Adrenal gland (tissue), 12 donors: ENCODE measurements around the gene ELP1. TPM values are rescaled to one million over a fixed set of nuclear protein-coding genes. Genes with fewer than 3 reads are reported as not detected.

ENCODE experiments used
- DNase-seq, 7 donors: peaks; one replicate each; pipeline ENCODE4 v3.0.0-alpha.2; 2019 to 2020
- H3K27ac ChIP-seq, 5 donors: fragments of 200-600 bp; sonication (generic) in 4 of 5; 1 replicate in 3 of 5; 2 replicates in 2 of 5; pipeline versions ENCODE4 v1.5.1 to v1.8.0; 2016 to 2020; ENCODE audit warnings: mild to moderate bottlenecking in 1 of 5
- H3K27me3 ChIP-seq: fragments of 200-600 bp; 2 replicates; pipeline ENCODE4 v1.8.0; 2021
- H3K36me3 ChIP-seq, 2 donors: fragments of 200-600 bp; replicated peaks in 1 of 2; 1 replicate in 1 of 2; 2 replicates in 1 of 2; pipeline versions ENCODE4 v1.5.1 to v1.8.0; 2018 to 2022
- H3K4me1 ChIP-seq, 2 donors: fragments of 200-600 bp; replicated peaks in 1 of 2; 1 replicate in 1 of 2; 2 replicates in 1 of 2; pipeline versions ENCODE4 v1.5.1 to v1.8.0; 2018 to 2021
- H3K4me3 ChIP-seq, 4 donors: fragments of 200-600 bp; sonication (generic) in 3 of 4; one replicate each; pipeline ENCODE4 v1.5.1; 2016 to 2018
- H3K9me3 ChIP-seq, 3 donors: fragments of 200-600 bp; sonication (generic) in 1 of 3; replicated peaks in 1 of 3; 1 replicate in 2 of 3; 2 replicates in 1 of 3; pipeline versions ENCODE4 v1.5.1 to v1.8.0; 2016 to 2021
- POLR2A ChIP-seq, 2 donors: fragments of 450-650 bp; IDR thresholded peaks; one replicate each; pipeline ENCODE4 v1.6.1; 2017; ENCODE audit warnings: antibody characterized with exemption in 2 of 2, mild to moderate bottlenecking in 2 of 2, moderate library complexity in 1 of 2
- WGBS, 4 donors: extraction: QIAGEN DNeasy Blood & Tissue Kit in 2 of 4; methylation state at CpG; one replicate each; pipeline versions ENCODE4 v1.1.5 to v1.1.7; 2013 to 2017; 5-methylcytosine and 5-hydroxymethylcytosine counted together
- intact Hi-C, 2 donors: fragments of 100-400 bp; cut with DNase I; formaldehyde crosslinking; loops; one replicate each; pipeline versions ENCODE4 v1.14.1 to v1.15.0; 2022 to 2023
- polyA plus RNA-seq, 3 donors: library from polyadenylated mRNA; stranded (reverse); fragments of 200-250 nt in 2 of 3; fragments of 350-450 nt in 1 of 3; fragmentation: Illumina TruSeq in 1 of 3; extraction: RNeasy Lipid Tissue Mini Kit (QIAGEN cat#74804) in 1 of 3; gene quantifications; one replicate each; pipeline ENCODE4 v1.2.3, GENCODE V29; 2013 to 2014
- total RNA-seq, 9 donors: library from RNA; depleted of rRNA in 4 of 9; stranded (reverse); fragments of >200 nt in 4 of 9; fragments of 120-200 nt in 1 of 9; fragmentation: NEBNext Ultra II Directional in 1 of 9; extraction: Animal tissue kit (Norgen Biotek cat#: 25700) in 1 of 9; gene quantifications; one replicate each; pipeline versions ENCODE4 v1.1.0 to v1.2.4, GENCODE V29; 2013 to 2023
- TF ChIP-seq, protein P1 (sequence below), 6 experiments: fragments of 450-650 bp in 4 of 6; fragments of 200-600 bp in 2 of 6; sonication (generic) in 1 of 6; IDR thresholded peaks; 1 replicate in 5 of 6; 2 replicates in 1 of 6; pipeline versions ENCODE4 v1.5.1 to v1.8.0; 2016 to 2021; ENCODE audit warnings: antibody characterized with exemption in 6 of 6, mild to moderate bottlenecking in 2 of 6, moderate library complexity in 1 of 6
- donor health status: healthy with polysubstance abuse.
- donor health status: Bipolar disorder and iron deficiency.
- donor health status: DM: yes; HTN: yes; CAD: no.
- donor health status: DM: no; HTN: no; CAD: no.
- donor health status: DM: no; HTN: no; CAD: no.
- donor health status: DM: yes; HTN: yes; CAD: no.

Gene ELP1
- total and polyA plus RNA-seq, 12 donors = 54.3 to 768 (median 147) TPM

DNA sequence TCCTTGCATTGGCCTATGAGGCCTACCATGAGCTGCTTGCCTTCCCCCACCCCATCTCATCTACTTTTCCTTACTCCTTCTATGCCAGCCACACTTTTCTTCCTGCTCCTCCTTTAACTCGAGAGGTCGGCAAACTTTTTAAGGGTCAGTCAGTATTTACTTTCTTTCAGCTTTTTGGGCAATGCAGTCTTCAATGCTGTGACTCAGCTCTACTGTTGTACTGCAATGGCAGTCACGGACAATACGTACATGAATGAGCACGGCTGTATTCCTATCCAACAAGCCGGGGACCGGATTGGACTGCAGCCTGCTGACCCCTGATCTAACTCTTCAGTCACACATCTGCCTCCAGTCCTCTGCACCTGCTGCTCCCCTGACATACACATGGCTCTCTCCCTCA is 72.5 kb downstream of the ELP1 start:
- Histone ChIP-seq H3K4me1 (peaks cover 0 to 4% of the 10 kb centered on the region in 2 donors), H3K27ac (no peak overlapping the region), H3K36me3 (no peaks in the 10 kb centered on the region), H3K4me3 (no peak overlapping the region), H3K27me3 (no peaks in the 10 kb centered on the region), H3K9me3 (no peaks in the 10 kb centered on the region)
- intact Hi-C loops = no loop called here
- DNase-seq = no peak
- 68 to 89% (median 81%) methylated on average over 7 of the region's 7 CpGs for WGBS, 4 donors
- TF ChIP-seq, protein P1, sequence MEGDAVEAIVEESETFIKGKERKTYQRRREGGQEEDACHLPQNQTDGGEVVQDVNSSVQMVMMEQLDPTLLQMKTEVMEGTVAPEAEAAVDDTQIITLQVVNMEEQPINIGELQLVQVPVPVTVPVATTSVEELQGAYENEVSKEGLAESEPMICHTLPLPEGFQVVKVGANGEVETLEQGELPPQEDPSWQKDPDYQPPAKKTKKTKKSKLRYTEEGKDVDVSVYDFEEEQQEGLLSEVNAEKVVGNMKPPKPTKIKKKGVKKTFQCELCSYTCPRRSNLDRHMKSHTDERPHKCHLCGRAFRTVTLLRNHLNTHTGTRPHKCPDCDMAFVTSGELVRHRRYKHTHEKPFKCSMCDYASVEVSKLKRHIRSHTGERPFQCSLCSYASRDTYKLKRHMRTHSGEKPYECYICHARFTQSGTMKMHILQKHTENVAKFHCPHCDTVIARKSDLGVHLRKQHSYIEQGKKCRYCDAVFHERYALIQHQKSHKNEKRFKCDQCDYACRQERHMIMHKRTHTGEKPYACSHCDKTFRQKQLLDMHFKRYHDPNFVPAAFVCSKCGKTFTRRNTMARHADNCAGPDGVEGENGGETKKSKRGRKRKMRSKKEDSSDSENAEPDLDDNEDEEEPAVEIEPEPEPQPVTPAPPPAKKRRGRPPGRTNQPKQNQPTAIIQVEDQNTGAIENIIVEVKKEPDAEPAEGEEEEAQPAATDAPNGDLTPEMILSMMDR (IDR thresholded peaks at IDR 0.05) = no peak
- TF ChIP-seq POLR2A (IDR thresholded peaks at IDR 0.05) = no peak

DNA sequence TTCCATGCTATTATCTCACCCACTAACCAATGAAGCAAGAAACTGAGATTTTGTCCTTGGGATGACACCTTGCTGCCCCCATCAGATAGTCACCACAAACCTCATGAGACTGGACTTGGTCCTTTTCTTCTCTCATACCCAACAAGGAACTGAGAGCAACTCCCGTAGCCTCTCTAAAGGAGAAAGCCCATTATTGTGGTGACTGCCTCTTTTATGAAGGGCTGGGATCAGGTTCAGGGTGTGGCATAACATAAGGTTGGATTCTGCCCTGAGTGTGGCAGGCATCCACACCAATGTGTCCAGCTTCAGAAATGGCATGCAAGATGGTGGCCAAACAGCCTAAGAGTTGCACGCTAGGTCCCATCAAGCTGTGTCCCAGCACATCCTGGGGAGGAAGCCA is 73.2 kb downstream of the ELP1 start:
- Histone ChIP-seq H3K4me3 (no peak overlapping the region), H3K4me1 (no peaks in the 10 kb centered on the region), H3K36me3 (no peaks in the 10 kb centered on the region), H3K27me3 (no peaks in the 10 kb centered on the region), H3K9me3 (no peaks in the 10 kb centered on the region), H3K27ac (no peak overlapping the region)
- 73 to 100% (median 95%) methylated on average over 1 to 2 of the region's 2 CpGs for WGBS, 4 donors
- TF ChIP-seq POLR2A (IDR thresholded peaks at IDR 0.05) = no peak
- TF ChIP-seq, protein P1 (IDR thresholded peaks at IDR 0.05) = no peak
- DNase-seq = peak in 1 of 7 donors; percentile 47
- intact Hi-C loops = no loop called here

DNA sequence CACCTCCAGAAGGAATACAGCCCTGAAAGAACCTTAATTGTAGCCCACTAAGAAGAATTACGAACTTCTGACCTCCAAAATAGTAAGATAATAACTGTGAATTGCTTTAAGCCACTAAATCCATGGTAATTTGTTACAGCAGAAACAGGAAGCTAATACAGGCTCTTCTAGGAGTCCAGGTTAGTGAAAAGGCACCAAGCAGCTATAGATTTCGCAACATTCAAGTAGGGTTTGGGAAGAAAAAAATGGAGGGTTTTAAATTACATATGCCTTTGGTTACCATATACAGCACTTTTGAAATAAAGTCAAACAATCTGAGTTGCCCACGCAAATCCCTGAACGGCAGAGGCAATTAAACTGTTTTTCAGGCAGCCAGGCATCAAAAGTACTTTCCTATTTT is 73.6 kb downstream of the ELP1 start:
- H3K4me3 ChIP-seq = no peak overlapping the region
- DNase-seq = no peak
- H3K9me3 ChIP-seq = no peaks in the 10 kb centered on the region
- H3K27me3 ChIP-seq = no peaks in the 10 kb centered on the region
- intact Hi-C loops = no loop called here
- H3K27ac ChIP-seq = no peak overlapping the region
- H3K4me1 ChIP-seq = no peaks in the 10 kb centered on the region
- TF ChIP-seq, protein P1 (IDR thresholded peaks at IDR 0.05) = no peak
- TF ChIP-seq POLR2A (IDR thresholded peaks at IDR 0.05) = no peak
- no peaks in the 10 kb centered on the region for H3K36me3 ChIP-seq
- 77 to 91% (median 84%) methylated on average over 4 of the region's 4 CpGs for WGBS, 4 donors

DNA sequence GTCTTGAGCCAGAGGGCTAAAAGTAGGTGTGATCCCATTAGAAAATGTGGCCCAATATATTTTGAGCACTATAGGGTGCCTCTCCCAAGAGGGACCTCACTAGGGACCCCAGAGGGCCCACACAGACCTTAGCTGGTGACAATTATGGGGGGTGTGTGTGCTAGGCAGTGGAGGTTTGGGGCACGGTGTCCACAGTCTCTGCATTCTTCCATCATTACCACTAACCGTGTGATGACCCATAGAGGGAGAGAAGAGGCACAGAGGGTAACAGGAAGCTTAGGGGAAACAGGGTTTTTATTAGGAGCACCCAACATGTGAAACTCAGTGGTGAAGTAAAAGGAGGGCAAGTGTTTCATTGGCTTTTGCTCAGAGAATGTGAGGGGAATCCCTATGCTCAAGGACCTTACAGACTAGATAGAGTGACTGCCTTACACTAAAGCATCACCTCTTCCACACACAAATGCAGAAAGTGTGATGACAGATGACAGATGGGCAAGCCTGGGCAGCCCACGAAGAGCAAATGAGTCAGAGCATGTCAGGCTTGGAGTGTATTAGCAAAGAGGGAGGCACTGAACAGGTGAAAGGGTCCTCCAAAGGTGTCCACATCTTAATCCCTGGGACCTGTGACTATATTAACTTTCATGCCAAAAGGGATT is 74.3 kb downstream of the ELP1 start:
- Histone ChIP-seq H3K27me3 (no peaks in the 10 kb centered on the region), H3K27ac (no peak overlapping the region), H3K36me3 (no peaks in the 10 kb centered on the region), H3K4me3 (no peak overlapping the region), H3K4me1 (no peaks in the 10 kb centered on the region), H3K9me3 (no peaks in the 10 kb centered on the region)
- TF ChIP-seq, protein P1 (IDR thresholded peaks at IDR 0.05) = no peak
- no peak for TF ChIP-seq POLR2A (IDR thresholded peaks at IDR 0.05)
- 70 to 83% (median 75%) methylated on average over 3 of the region's 3 CpGs for WGBS, 4 donors
- no peak for DNase-seq
- intact Hi-C loops = no loop called here
